GM21528 (cell line): ENCODE results near the gene MEIS1.

Experiments used
- ATAC-seq: cut with Tn5 transposase; IDR thresholded peaks from one replicate; pipeline ENCODE4 v1.9.1; 2021; ENCODE audit warnings: mild to moderate bottlenecking, moderate library complexity; ENCODE audit not compliant: unreplicated experiment, low FRiP score

Gene MEIS1

DNA sequence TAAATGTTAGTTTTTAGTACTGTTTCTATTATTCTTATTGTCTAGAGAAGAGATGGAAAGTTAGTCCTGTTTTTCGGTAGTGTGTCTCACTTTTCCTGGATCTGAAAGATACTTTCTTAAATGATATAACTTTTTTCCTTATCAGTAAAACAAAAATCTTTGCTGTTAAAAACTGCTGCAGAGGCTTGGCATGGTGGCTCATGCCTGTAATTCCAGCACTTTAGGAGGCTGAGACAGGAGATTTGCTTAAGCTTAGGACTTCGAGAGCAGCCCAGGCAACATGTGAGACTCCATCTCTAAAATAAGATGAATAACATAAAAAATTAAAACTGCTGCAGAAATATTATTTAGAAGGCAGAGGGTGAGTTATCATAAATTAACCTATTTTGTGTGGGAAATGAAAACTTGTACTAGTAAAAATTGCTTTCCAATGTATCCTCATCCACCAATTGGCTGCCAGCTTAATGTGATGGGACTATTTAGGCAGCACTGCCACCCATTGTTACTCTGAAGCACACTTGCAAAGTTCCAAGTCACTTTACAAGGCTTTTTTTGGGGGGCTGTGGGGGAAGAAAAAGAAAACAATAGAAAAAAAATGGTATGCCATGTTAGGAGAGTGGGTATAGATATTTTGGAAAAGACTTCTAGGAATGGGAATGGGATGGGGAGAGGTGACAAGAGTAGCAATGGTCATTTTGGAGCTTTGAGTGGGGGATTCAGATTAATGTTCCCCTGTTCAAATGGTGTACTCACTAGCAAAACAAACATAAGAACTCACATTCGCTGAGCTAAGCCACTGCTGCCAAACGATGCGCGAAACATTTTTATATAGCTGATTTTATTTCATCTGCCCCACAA is 62.7 kb downstream of the MEIS1 start:
- no peak for ATAC-seq

DNA sequence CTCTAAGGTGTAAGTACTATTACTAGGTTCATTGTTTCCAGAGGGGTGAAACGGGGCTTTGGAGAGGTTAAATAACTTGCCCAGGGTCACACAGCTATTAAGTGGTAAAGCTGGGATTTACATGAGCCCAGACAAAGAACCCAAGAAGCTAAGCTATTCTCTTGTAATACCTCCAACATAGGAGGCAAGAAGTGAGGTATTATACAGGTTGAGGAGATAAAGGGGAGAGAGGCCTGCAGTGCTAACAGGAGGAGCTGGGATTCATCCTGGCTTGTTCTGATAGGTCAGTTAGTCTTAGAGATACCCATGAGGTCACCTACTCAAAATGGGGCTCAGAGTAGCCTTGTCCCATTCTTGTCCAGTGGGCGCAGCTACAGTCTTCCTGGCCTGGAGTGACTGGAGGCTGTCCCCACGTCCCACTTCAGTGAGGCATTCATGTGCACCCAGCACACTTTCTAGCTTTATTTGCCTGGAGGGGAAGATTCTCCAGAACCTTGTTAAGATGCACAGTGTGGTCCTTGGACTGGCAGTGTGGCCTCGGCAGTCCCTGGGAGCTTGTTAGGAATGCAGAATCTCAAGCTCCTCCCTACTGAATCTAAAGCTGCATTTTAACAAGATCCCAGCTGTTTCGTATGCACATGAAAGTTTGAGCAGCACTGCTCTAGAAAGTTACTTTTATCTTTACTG is 63.5 kb downstream of the MEIS1 start:
- ATAC-seq: no peak

GRCh38 chr2:66501267-66501666 is 66.3 kb downstream of the MEIS1 start:
- ATAC-seq: no peak

DNA sequence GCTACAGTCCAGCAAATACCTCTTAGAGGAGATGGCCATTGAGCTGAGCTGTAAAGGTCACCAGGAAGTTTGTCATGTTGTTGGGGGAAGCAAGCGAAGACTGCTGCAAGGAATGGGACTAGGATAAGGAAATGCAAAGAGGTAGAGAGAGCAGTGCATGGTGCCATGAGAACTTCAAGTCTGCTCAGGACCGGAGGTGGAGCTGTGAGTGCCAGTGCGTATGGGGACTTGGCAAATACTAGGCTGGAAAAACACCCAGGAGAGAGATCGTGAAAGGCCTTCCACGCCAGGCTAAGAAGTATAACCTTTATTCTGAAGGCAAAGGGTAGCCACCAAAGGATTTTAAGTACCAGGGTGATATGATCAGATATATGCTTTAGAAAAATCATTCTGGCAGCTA is 71.3 kb downstream of the MEIS1 start:
- no peak for ATAC-seq

- ATAC-seq: no peak
Measured at GRCh38 chr2:66507673-66508201, 72.8 kb downstream of the MEIS1 start.

GRCh38 chr2:66508484-66509071 is 73.7 kb downstream of the MEIS1 start:
- no peak for ATAC-seq

- no peak for ATAC-seq
Measured at GRCh38 chr2:66509326-66509811, 74.4 kb downstream of the MEIS1 start.

DNA sequence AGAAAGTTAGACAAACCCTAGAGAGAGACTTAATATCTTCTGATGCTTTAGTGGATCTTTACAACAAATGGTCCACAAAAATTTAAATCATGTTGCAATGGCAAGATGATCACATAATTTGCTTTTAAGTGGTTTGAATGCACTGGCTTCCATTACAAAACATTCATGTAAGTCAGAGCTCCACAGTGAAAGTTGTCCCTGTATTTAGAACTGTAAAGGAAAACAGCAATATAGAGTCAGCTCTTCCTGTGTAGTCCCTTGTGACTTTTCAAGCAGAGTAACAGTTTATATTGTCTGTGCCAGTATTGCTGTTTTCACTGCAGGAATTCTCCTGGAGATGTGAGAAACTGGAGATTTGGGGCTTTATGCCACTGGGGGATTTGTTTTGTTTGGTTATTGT is 77.7 kb downstream of the MEIS1 start:
- ATAC-seq: no peak

GRCh38 chr2:66515743-66516142 is 80.8 kb downstream of the MEIS1 start:
- ATAC-seq: no peak

DNA sequence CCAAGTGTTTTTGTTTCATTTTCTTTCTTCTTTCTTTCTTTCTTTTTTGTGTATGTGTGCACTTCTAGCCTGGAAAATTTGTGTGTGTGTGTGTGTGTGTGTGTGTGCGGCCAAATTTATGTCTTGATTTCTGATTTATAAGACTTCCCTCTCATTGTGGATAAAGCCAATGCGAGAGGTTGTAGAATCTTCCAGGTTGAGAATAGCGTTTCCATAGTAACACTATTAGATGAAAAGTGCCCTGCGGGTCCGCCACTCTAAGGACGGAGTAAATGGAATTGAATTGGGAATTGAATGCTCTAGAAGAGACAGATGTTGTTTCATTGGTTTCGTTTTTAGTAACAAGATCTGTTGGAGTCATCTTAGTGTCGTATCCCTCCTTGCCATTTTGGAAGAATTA is 81.6 kb downstream of the MEIS1 start:
- no peak for ATAC-seq

DNA sequence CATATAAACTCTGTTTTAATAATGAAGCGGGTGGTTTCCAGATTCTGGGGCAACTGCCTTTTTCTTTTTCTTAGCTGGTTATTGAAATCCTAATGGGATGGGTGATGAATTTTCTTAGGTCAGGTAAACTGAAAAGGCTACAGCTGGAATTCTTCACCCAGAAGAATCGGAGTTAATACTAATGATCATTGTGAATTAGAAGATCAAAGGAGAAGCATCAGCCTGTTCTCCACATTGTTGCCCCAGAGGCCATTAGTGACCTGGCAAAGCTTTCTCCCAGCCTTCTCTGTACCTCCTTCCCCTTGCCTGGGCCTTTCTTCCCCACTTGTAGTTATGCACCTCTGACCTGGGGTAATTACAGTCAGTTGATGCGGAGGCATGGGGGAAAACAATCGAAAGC is 82.8 kb downstream of the MEIS1 start:
- no peak for ATAC-seq

GRCh38 chr2:66519264-66519843 is 84.4 kb downstream of the MEIS1 start:
- no peak for ATAC-seq

DNA sequence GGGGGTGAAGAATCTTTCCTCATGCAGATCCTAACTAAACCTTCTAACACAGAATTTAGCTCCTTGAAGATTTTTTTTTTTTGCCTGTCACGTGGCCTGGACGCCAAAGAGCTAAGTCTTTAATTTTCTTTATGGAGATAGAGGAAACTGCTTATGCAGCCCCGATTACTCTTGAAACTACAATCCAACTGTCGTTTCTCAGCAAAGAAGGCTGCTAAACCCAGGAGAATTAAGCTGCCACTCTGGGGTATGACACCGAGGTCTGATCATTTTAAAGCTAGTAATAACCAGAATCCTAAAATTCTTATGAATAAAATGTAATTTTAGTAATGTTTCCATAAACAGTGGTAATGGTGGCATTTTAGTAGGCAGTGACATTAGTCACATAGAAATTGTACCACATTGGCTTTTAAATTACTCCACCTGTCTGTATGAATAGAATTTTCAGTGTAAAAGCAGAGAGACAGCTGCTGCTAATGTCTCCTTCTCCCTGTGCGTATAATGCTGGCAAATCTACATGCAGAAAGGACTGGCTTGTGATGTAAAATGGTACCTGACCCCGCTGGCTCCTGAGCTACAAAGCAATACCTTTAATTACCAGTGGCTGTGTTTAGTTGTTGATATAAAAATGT is 86.5 kb downstream of the MEIS1 start:
- ATAC-seq: no peak

DNA sequence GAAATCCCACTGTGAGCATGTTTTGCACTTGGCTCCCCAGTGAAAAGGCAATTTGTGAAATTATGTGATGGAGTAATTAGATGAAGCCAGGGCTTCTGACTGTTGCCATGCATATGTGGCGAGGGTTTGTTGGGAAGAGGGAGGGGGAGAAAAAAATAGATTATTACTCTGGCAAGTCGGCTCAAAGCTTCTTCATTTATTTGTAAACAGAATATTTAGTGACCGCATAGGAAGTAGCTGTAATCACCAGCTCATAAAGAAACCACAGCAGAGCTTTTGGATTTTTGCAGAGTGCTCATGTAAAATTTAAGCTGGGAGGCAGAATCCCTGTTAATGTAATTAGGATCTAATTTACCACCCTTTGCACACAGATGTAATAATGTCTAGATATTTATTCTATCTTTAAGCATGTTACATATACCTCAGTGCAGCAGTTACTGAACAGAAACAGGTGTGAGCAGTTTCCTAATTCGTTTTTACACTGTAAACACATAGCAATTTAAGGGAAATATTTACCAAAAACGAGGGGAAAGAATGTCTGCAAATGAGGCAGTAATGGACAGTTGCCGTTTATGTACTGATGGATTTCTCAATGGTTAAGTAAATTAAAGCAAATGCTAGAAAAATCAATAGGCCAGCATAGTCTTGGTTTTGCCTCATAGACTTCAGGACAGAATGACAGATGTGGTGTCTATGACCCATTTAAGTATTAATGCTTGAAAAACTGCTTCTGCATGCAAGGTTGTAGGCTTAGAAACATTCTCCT is 87.9 kb downstream of the MEIS1 start:
- no peak for ATAC-seq

GRCh38 chr2:66523377-66523969 is 88.5 kb downstream of the MEIS1 start:
- ATAC-seq: no peak

DNA sequence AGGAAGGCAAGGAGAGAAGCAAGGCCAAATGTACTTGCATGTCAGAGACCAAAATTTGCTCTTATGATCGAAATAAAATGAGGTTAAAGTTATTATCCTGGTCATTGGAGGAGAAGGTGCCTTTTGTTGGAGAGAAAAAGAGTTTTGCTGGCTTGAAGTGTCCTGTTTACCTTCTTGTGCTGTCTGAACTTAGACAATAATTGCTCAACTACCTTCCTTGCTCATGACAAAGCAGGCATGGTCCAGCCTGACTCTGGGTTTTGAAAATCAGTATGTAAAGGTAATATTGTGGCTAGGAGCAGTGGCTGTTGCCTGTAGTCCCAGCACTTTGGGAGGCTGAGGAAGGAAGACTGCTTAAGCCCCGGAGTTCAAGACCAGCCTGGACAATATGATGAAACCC is 89.1 kb downstream of the MEIS1 start:
- ATAC-seq: no peak

GRCh38 chr2:66525606-66526005 is 90.7 kb downstream of the MEIS1 start:
- no peak for ATAC-seq

DNA sequence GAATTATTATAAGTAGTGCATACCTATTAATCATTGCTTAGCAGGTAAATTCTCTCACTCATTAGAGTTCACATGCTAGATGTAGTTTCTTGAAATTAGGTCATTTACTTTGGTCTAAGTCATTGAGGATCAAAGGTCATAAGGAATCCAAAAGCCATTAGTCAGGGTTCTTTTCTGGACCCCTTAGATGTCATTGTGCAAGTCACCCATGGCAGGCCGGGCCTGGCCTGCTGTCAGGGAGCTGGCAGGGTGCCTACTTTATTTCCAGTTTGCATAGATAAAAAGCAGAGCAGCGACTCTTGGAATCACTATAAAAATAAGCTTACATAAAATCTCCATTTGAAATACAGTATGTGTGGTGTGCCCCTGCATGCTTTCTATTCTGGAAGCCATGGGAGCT is 91.3 kb downstream of the MEIS1 start:
- no peak for ATAC-seq

GRCh38 chr2:66528974-66529724 is 94.2 kb downstream of the MEIS1 start:
- no peak for ATAC-seq
